HG03139 (cell line): ENCODE results near the gene VWDE.
"Not testable (repeated sequence)": the region's sequence is repeated elsewhere in the genome, so short reads cannot be mapped to it uniquely, and the experiment has no call there.

ENCODE experiments used
- ATAC-seq: cut with Tn5 transposase; IDR thresholded peaks from one replicate; pipeline ENCODE4 v1.9.1; 2021; ENCODE audit not compliant: unreplicated experiment

VWDE gene

DNA sequence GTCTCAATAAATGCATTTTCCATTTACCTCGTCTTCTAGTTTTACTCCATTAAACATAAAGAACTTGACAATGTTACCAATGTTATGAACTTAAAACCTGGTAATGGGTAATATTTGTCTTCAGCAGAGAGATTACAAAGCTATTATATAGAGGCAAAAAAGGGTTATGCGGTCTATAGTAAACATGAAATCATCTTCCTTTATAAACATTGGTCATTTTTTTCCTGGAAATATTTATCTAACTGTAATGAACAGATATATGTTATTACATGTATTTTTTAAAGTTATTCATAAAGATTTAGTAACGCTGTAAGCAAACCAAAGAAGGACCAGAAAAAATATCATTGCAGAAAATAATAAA lies 1.3 kb downstream of the VWDE start:
- ATAC-seq, result no peak

GRCh38 chr7:12401538-12402364 lies 1.9 kb downstream of the VWDE start:
- no peak for ATAC-seq

- ATAC-seq, result no peak
Measured at GRCh38 chr7:12398186-12398585, 5.5 kb downstream of the VWDE start.

- no peak for ATAC-seq
Measured at GRCh38 chr7:12397671-12398070, 6.0 kb downstream of the VWDE start.

DNA sequence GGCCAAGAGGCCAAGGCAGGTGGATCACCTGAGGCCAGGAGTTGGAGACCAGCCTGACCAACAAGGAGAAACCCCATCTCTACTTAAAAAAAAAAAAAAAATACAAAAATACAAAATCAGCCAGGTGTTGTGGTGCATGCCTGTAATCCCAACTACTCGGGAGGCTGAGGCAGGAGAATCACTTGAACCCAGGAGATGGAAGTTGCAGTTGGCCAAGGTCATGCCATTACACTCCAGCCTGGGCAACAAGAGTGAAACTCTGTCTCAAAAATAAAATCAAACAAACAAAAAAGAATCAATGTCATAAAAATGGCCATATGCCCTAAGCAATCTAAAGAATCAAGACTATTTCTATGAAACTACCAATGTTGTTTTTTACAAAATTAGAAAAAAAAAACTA lies 7.0 kb downstream of the VWDE start:
- not testable (repeated sequence) for ATAC-seq

- ATAC-seq, result no peak
Measured at GRCh38 chr7:12391922-12392615, 11.6 kb downstream of the VWDE start.

DNA sequence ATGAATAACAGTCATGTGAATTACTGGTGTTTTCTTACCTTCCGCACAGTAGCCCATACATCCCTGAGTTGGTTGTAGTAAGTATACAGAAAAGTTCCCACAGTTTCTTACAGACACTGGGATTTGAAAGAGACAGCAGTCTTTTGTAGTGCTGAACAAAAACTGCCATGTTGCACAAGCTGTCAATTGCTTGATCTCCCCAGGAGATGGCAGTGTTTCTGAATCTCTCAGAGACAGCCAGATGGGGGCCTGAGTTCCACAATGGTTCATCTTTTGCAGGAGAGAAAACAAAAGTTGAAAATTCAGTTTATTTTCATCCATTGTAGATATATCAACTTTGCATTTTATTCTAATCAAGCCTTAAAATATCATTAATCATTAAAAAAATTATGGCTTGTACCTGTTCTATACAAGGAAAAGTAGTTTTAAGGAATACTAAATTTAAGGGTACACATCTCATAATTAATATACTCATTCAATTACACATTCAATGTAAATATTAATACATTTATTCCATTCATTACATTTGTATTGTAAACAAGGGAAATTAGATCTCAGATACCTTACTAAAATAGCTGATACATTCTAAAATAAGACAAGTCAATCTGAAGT lies 14.5 kb downstream of the VWDE start:
- ATAC-seq, result peak; percentile 94

- no peak for ATAC-seq
Measured at GRCh38 chr7:12386313-12386740, 17.3 kb downstream of the VWDE start.

DNA sequence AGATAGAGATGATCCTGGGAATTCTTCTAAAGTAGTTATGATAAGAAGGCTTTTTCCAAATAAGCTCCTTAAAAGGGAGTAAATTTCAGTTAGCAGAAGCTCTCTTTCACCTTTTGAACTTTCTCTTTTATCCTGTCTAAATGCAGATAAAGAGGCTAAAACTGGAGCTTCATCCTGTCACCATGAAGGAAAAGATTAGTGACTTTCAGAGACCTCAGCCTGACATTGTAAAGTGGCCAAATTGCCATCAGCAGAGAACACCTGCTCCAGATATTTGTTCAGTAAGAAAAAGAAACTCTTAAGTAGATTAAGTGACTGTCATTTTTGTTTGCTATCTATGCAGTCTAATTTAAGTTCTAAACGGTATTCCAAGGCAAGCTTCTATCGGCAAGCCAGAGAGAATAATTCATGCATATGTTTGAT lies 18.3 kb downstream of the VWDE start:
- ATAC-seq, result no peak

- no peak for ATAC-seq
Measured at GRCh38 chr7:12383377-12383776, 20.3 kb downstream of the VWDE start.

- ATAC-seq, result no peak
Measured at GRCh38 chr7:12378389-12378788, 25.3 kb downstream of the VWDE start.

DNA sequence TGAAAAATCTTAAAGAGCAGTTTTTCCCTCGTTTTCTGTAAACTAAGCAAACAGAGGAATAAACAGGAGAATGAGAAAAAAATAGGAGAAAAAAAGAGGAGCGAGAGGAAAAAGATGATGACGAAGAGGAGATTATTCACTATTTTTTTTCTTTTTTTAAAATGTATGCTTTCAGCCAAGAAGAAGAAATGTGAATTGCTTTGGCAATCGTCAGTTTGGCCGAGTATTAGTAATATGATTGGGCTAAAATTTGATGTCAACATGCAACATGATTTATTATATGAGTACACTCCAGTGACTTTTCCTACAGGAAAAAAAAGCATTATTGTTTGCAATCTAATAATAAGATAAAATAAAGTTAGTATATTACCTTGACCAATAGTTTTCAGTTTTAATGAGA lies 26.3 kb downstream of the VWDE start:
- no peak for ATAC-seq

DNA sequence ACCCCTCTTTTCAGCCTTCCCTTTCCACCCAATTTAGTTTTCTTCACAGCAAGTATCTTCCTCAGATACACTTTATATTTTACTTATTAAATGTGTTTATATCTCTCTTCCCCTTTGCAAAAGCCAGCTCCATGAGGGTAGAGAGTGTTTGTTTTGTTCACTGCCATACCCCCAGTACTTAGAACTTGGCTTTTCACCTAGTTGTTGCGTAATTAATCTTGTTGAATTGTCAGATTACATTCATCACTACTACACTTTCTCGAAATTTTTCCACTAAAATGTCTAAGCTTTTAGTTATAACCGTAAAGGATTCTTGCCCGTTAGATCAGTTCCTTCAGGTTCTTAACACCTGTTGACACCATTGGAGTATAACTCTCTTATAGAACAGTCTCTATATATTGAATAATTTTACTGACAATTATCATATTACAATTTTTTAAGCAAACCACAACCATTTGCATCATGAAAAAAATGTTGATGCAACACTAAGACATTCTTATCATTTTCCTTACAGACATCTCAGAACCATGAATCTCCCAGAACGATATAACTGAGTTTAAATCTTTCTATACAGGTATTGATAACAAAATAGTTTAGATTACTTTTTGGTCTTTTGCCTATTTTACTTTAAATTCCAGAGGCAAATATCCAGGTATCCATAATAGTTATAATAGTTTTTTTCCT lies 29.9 kb downstream of the VWDE start:
- ATAC-seq, result no peak

GRCh38 chr7:12370249-12370648 lies 33.4 kb downstream of the VWDE start:
- no peak for ATAC-seq

DNA sequence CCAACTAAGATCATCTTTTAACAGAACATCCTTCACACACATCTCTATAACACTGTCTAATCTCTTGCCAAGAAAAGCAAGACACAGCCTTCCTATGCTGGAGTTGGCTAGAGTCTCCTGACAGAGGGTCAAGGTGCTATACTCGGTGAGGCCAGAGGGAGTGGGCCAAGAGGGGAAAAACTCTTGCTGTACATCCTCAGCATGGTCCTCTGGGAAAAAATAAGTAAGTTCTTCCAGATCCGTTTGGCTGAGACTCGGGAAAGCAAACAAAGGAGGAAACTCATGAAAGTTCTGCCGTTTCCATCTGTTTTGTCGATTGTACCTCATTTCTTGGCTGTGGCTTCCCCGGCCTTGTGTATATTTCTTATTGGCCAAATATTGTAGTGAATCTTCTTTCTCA lies 33.9 kb downstream of the VWDE start:
- no peak for ATAC-seq

DNA sequence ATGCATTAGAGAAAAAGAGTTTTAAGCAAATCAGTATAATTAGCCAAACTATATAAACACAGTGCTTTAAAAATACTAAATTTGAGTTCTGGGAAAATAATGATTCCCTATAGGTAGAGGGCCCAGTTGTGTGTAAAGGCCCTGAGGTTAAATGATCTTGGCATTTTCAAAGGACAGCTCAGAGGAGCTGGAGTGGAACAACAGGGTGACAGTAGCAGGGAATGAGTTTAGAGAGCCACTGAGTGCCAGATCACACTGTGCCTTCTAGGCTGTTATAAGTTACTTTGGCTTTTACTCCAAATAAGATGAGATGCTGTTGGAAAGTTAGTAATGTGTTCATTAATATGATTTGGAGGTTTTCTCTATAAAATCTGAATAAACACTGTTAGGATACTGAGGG lies 34.6 kb downstream of the VWDE start:
- ATAC-seq, result no peak

DNA sequence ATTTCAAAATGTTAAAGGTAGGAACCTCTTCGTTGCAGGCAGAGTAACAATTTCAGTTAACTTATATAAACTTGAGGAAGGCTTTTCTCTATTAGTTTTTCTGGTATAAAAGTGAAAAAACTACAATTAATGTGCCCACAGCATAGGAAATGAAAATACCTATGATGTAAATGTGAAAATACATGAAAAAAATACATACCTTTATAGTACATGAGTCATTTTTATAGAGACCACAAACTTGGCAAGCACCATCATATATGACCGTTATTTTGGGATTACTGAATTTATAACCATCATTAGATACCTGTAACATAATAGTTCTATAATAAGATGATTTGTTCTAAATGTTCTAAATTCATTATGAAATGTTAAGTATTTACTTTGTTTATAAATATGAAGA lies 42.7 kb downstream of the VWDE start:
- no peak for ATAC-seq

- ATAC-seq, result no peak
Measured at GRCh38 chr7:12358694-12359093, 45.0 kb downstream of the VWDE start.

DNA sequence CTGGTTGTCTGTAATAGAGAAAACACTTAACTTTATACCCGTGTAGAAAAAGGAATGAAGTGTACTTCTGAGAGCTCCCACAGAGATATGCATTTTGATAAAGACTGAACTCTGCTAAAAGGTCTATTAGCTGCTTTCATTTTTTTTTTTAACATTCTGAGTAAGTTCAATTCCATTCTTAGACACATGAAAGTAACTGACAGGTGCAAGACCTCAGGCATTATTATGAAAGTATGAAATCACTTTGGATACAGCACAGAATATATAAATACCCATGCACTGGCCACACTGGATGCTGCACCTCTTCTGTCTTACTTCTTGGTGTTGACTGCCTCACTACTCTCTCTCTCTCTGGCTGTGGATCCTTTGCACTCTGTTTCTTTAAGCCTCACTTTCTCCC lies 46.2 kb downstream of the VWDE start:
- ATAC-seq, result no peak

GRCh38 chr7:12351843-12352242 lies 51.8 kb downstream of the VWDE start:
- ATAC-seq, result no peak

DNA sequence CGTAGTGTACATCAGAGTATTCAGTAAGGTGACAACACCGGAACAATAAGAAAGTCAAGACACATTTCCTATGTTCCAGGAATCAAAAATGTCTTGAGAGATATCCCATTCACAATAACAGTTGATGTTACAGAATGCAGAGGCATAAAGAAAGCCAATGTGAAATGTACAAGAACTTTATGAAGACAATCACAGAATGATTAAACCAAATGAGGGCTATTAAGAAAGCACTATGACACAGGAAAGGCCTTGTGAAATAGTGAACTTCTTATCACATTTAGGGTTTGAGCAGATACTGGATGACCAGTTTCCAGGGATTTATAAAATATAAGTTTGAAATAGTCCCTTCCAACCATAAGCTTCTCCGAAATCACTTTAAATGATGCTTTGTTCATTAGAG lies 52.7 kb downstream of the VWDE start:
- no peak for ATAC-seq

GRCh38 chr7:12337095-12337494 lies 66.6 kb downstream of the VWDE start:
- no peak for ATAC-seq
